CD8-positive, alpha-beta memory T cell (primary cell): ENCODE results near the gene TDRD9. TPM values are rescaled to one million over a fixed set of nuclear protein-coding genes. Genes with fewer than 3 reads are reported as not detected.

Source experiments
- CTCF ChIA-PET: fragments of 350-600 bp; sonication (Branson Sonifier 250); formaldehyde crosslinking; loops from one replicate; lab custom pipeline; 2021; ENCODE audit warnings: antibody characterized with exemption; lab: Charles Lee
- POLR2A ChIA-PET: fragments of 350-600 bp; sonication (Branson Sonifier 250); formaldehyde crosslinking; loops from one replicate; lab custom pipeline; 2021; ENCODE audit warnings: antibody characterized with exemption; lab: Charles Lee
- DNase-seq, 5 donors: peaks; one replicate each; pipeline versions ENCODE4 v3.0.0 to v3.0.0-alpha.2; 2020 to 2022; ENCODE audit warnings: mixed read lengths in 1 of 5
- H3K27ac ChIP-seq: one replicate; pipeline ENCODE4 v1.7.0; 2013; ENCODE audit warnings: low read depth, mild to moderate bottlenecking, low read length, moderate library complexity
- H3K27me3 ChIP-seq: 2 replicates; pipeline ENCODE4 v1.7.0; 2013; ENCODE audit warnings: low read length, mild to moderate bottlenecking; ENCODE audit not compliant: insufficient read depth, poor library complexity, severe bottlenecking
- H3K36me3 ChIP-seq: 2 replicates; pipeline ENCODE4 v1.7.0; 2013; ENCODE audit warnings: mild to moderate bottlenecking, low read length, moderate library complexity; ENCODE audit not compliant: insufficient read depth
- H3K4me1 ChIP-seq: 2 replicates; pipeline ENCODE4 v1.7.0; 2013; ENCODE audit warnings: mild to moderate bottlenecking, low read length, moderate library complexity; ENCODE audit not compliant: insufficient read depth
- H3K4me3 ChIP-seq: 2 replicates; pipeline ENCODE4 v1.7.0; 2013; ENCODE audit warnings: mild to moderate bottlenecking, low read length
- H3K9me3 ChIP-seq: 2 replicates; pipeline ENCODE4 v1.7.0; 2013; ENCODE audit warnings: mild to moderate bottlenecking, low read length
- H3K27ac Mint-ChIP-seq, 8 donors: one replicate each; pipeline ENCODE4 v1.8.0; 2020 to 2021; ENCODE audit warnings: mixed read lengths in 8 of 8, mild to moderate bottlenecking in 6 of 8, inconsistent platforms in 3 of 8, moderate library complexity in 3 of 8
- H3K27me3 Mint-ChIP-seq, 2 donors: one replicate each; pipeline ENCODE4 v1.8.0; 2020 to 2021; ENCODE audit warnings: mixed read lengths in 2 of 2, mild to moderate bottlenecking in 1 of 2, moderate library complexity in 1 of 2
- H3K36me3 Mint-ChIP-seq, 3 donors: one replicate each; pipeline ENCODE4 v1.8.0; 2020 to 2021; ENCODE audit warnings: mixed read lengths in 3 of 3, inconsistent platforms in 1 of 3, mild to moderate bottlenecking in 1 of 3
- H3K4me1 Mint-ChIP-seq, 3 donors: one replicate each; pipeline ENCODE4 v1.8.0; 2020 to 2021; ENCODE audit warnings: mixed read lengths in 3 of 3, inconsistent platforms in 1 of 3, mild to moderate bottlenecking in 1 of 3
- H3K4me3 Mint-ChIP-seq, 7 donors: one replicate each; pipeline ENCODE4 v1.8.0; 2020 to 2021; ENCODE audit warnings: mixed read lengths in 7 of 7, mild to moderate bottlenecking in 6 of 7, moderate library complexity in 4 of 7, inconsistent platforms in 2 of 7
- H3K9me3 Mint-ChIP-seq, 5 donors: one replicate each; pipeline ENCODE4 v1.8.0; 2020 to 2022; ENCODE audit warnings: mixed read lengths in 5 of 5, mild to moderate bottlenecking in 3 of 5, moderate library complexity in 2 of 5, inconsistent platforms in 1 of 5
- polyA plus RNA-seq: library from polyadenylated mRNA; unstranded; fragments of 300-500 nt; fragmentation: Illumina TruSeq; gene quantifications from one replicate; pipeline ENCODE4 v1.2.3, GENCODE V29; 2021
- total RNA-seq, 2 experiments: library from RNA; stranded (reverse); gene quantifications; one replicate each; pipeline ENCODE4 v1.2.3, GENCODE V29; 2021

Gene TDRD9
- total and polyA plus RNA-seq, 3 experiments from 2014 or later, result 0.44 to 1.3 (median 0.46) TPM

- H3K9me3 ChIP-seq, result no peaks in the 10 kb centered on the region
- H3K4me1 ChIP-seq, result no peaks in the 10 kb centered on the region
- no peaks in the 10 kb centered on the region for H3K36me3 ChIP-seq
- Mint-ChIP-seq H3K27ac (no peak overlapping the region), H3K4me3 (no peak overlapping the region), H3K9me3 (no peaks in the 10 kb centered on the region), H3K4me1 (peaks cover 3 to 6% (median 5%) of the 10 kb centered on the region in 3 donors), H3K36me3 (no peaks in the 10 kb centered on the region), H3K27me3 (peaks cover 0 to 3% of the 10 kb centered on the region in 2 donors)
- no peak overlapping the region for H3K4me3 ChIP-seq
- H3K27ac ChIP-seq, result no peak overlapping the region
- POLR2A ChIA-PET, result no interaction called here
- H3K27me3 ChIP-seq, result no peaks in the 10 kb centered on the region
- CTCF ChIA-PET, result interaction anchor here (1.1 kb wide), 1 partner anchor 11 kb away, joined by 3 read pairs; no protein-coding TSS in a partner anchor
- DNase-seq, result no peak
These were observed 30.9 kb upstream of the TDRD9 start for GRCh38 chr14:103897075-103897947.

GRCh38 chr14:103898204-103898603 is 30.1 kb upstream of the TDRD9 start:
- POLR2A ChIA-PET, result no interaction called here
- no peak overlapping the region for H3K4me3 Mint-ChIP-seq
- H3K27ac Mint-ChIP-seq, result peak overlapping the region in 1 of 8 donors; percentile 63

DNA sequence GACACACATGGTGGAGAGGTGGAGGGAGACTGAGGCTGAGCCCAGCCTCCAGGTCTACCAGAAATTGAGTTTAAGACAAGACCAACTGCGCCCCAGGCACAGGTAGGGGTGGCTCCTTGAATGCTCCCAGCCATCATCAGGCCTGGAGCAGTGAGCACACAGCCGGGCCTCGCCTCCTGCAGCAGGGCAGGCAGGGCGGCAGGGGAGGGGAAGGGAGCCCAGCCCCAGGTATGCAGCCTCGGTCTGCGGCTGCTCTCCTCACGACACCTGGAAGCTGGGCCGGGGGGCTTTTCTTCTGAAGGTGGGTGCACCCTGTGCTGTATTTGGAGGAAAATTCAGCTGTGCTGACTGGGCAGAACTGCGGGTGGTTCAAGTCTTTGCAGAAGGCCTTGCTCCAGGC is 29.5 kb upstream of the TDRD9 start:
- peaks cover 3 to 6% (median 5%) of the 10 kb centered on the region in 3 donors for H3K4me1 Mint-ChIP-seq
- no peak for DNase-seq
- H3K27me3 ChIP-seq, result no peaks in the 10 kb centered on the region
- POLR2A ChIA-PET, result no interaction called here
- H3K4me3 ChIP-seq, result no peak overlapping the region
- no peaks in the 10 kb centered on the region for H3K9me3 ChIP-seq
- H3K36me3 Mint-ChIP-seq, result peaks cover 0 to 3% (median 0%) of the 10 kb centered on the region in 3 donors
- no peaks in the 10 kb centered on the region for H3K4me1 ChIP-seq
- H3K4me3 Mint-ChIP-seq, result no peak overlapping the region
- no peaks in the 10 kb centered on the region for H3K36me3 ChIP-seq
- peaks cover 3% of the 10 kb centered on the region in 2 donors for H3K27me3 Mint-ChIP-seq
- no peaks in the 10 kb centered on the region for H3K9me3 Mint-ChIP-seq
- peak overlapping the region in 1 of 8 donors; percentile 63 for H3K27ac Mint-ChIP-seq
- CTCF ChIA-PET, result interaction anchor here (0.8 kb wide), 1 partner anchor 83 kb away, joined by 3 read pairs; no protein-coding TSS in a partner anchor
- H3K27ac ChIP-seq, result no peak overlapping the region

More at GRCh38 chr14:103898204-103898603, 30.1 kb upstream of the TDRD9 start:
- Mint-ChIP-seq H3K27me3 (peaks cover 0 to 3% of the 10 kb centered on the region in 2 donors), H3K36me3 (no peaks in the 10 kb centered on the region), H3K4me1 (peaks cover 3 to 6% (median 5%) of the 10 kb centered on the region in 3 donors), H3K9me3 (no peaks in the 10 kb centered on the region)
- Histone ChIP-seq H3K36me3 (no peaks in the 10 kb centered on the region), H3K4me3 (no peak overlapping the region), H3K9me3 (no peaks in the 10 kb centered on the region), H3K4me1 (no peaks in the 10 kb centered on the region), H3K27me3 (no peaks in the 10 kb centered on the region), H3K27ac (no peak overlapping the region)
- DNase-seq, result no peak
- CTCF ChIA-PET, result no interaction called here

GRCh38 chr14:103899316-103899715 is 28.9 kb upstream of the TDRD9 start:
- Mint-ChIP-seq H3K36me3 (peaks cover 0 to 3% (median 0%) of the 10 kb centered on the region in 3 donors), H3K4me3 (no peak overlapping the region), H3K27me3 (peaks cover 3 to 4% of the 10 kb centered on the region in 2 donors), H3K4me1 (peaks cover 3 to 6% (median 5%) of the 10 kb centered on the region in 3 donors), H3K27ac (no peak overlapping the region), H3K9me3 (no peaks in the 10 kb centered on the region)
- Histone ChIP-seq H3K4me3 (no peak overlapping the region), H3K36me3 (no peaks in the 10 kb centered on the region), H3K9me3 (no peaks in the 10 kb centered on the region), H3K27me3 (no peaks in the 10 kb centered on the region), H3K27ac (no peak overlapping the region), H3K4me1 (no peaks in the 10 kb centered on the region)
- POLR2A ChIA-PET, result no interaction called here
- no peak for DNase-seq
- CTCF ChIA-PET, result interaction anchor here (0.8 to 2.5 kb wide), 2 partner anchors 11 to 83 kb away, joined by 3 to 24 read pairs; no protein-coding TSS in a partner anchor

GRCh38 chr14:103899833-103900232 is 28.4 kb upstream of the TDRD9 start:
- H3K36me3 Mint-ChIP-seq, result peaks cover 0 to 3% (median 0%) of the 10 kb centered on the region in 3 donors
- peaks cover 3 to 6% of the 10 kb centered on the region in 2 donors for H3K27me3 Mint-ChIP-seq
- DNase-seq, result no peak
- no peaks in the 10 kb centered on the region for H3K27me3 ChIP-seq
- no peaks in the 10 kb centered on the region for H3K4me1 ChIP-seq
- H3K4me3 Mint-ChIP-seq, result no peak overlapping the region
- ChIA-PET POLR2A (no interaction called here), CTCF (interaction anchor here (0.6 to 2.5 kb wide), 10 partner anchors 10 to 718 kb away, joined by 3 to 24 read pairs (median 4); a partner anchor contains a TSS)
- H3K27ac Mint-ChIP-seq, result peak overlapping the region in 1 of 8 donors; percentile 50
- no peak overlapping the region for H3K4me3 ChIP-seq
- no peaks in the 10 kb centered on the region for H3K36me3 ChIP-seq
- no peak overlapping the region for H3K27ac ChIP-seq
- no peaks in the 10 kb centered on the region for H3K9me3 Mint-ChIP-seq
- no peaks in the 10 kb centered on the region for H3K9me3 ChIP-seq
- H3K4me1 Mint-ChIP-seq, result peaks cover 3 to 6% (median 5%) of the 10 kb centered on the region in 3 donors

DNA sequence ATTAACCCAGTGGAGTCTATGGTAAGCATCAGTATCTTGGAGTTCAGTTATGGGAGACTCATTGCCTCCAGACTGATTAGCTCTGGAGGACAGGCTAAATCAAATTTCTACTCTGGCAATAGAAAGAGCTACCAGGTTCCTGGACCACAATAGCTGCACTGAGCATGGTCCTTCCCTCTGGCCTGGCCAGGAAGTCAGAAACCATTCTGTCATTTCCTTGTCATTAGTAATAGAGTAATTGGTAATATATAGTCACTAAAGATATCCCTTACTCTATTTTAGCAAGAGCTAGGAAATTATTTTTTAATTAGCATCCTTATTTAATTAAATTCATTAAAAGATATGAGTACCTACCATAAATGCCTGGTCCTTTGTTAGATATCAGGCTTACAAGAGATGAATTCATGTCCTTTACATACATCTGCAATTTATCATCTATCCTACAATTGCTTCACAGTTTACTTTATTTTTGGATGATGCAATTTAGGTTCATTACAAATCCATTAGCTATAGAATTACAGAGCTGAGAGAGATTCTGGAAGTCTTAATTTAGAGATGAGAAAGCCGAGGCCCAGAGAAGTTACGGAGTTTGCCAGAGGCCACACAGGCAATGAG is 23.7 kb upstream of the TDRD9 start:
- H3K4me3 Mint-ChIP-seq, result no peak overlapping the region
- peaks cover 0 to 3% (median 0%) of the 10 kb centered on the region in 3 donors for H3K36me3 Mint-ChIP-seq
- POLR2A ChIA-PET, result no interaction called here

DNA sequence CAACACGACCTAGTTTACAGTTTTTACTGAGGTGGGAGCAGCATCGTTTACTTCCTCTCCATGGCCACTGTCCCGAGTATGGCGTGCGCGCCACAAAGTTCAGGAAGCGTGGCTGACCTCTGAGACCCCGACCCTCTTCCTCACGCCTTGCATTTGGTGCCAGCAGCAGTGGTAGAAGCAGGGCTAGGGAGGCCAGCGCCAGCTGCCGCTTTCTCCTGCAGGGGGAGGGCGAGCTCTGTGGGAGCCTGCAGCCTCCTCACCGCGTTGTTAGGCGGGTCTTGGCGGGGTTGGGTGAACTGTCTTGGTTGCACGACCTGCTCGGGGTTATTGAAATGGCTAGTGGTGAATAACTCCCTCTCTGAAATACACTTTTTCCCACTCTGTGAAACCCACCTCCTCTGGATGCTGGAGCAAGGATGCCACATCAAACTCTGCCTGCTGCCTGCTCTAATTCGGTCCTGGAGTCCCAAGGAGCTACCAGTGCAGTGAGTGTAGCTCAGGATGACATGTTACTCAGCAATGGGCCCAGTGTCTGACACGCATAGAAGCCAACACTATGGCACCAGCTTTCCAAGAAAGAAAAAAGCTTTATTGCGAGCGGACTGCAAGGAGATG is 22.3 kb upstream of the TDRD9 start:
- Mint-ChIP-seq H3K36me3 (peaks cover 0 to 5% (median 4%) of the 10 kb centered on the region in 3 donors), H3K4me1 (peaks cover 20 to 29% (median 26%) of the 10 kb centered on the region in 3 donors), H3K27me3 (peaks cover 0 to 6% of the 10 kb centered on the region in 2 donors), H3K9me3 (no peaks in the 10 kb centered on the region), H3K27ac (peak overlapping the region in 2 of 8 donors; percentile 22 to 72), H3K4me3 (no peak overlapping the region)
- CTCF ChIA-PET, result interaction anchor here (1.3 to 1.5 kb wide), 4 partner anchors 16 to 101 kb away, joined by 4 to 5 read pairs (median 4); a partner anchor contains a TSS
- Histone ChIP-seq H3K36me3 (no peaks in the 10 kb centered on the region), H3K27me3 (no peaks in the 10 kb centered on the region), H3K9me3 (no peaks in the 10 kb centered on the region), H3K27ac (no peak overlapping the region), H3K4me1 (peaks cover 22% of the 10 kb centered on the region), H3K4me3 (no peak overlapping the region)
- peak in 1 of 5 donors; percentile 34 for DNase-seq
- POLR2A ChIA-PET, result no interaction called here

More for the DNA sequence above, 23.7 kb upstream of the TDRD9 start:
- Histone ChIP-seq H3K36me3 (no peaks in the 10 kb centered on the region), H3K9me3 (no peaks in the 10 kb centered on the region), H3K4me1 (peaks cover 11% of the 10 kb centered on the region), H3K27me3 (no peaks in the 10 kb centered on the region), H3K4me3 (no peak overlapping the region), H3K27ac (no peak overlapping the region)
- DNase-seq, result no peak
- CTCF ChIA-PET, result interaction anchor here (1.4 to 1.7 kb wide), 3 partner anchors 17 to 96 kb away, joined by 3 to 12 read pairs (median 4); no protein-coding TSS in a partner anchor
- Mint-ChIP-seq H3K27me3 (peaks cover 3 to 6% of the 10 kb centered on the region in 2 donors), H3K9me3 (no peaks in the 10 kb centered on the region), H3K4me1 (peaks cover 12 to 23% (median 18%) of the 10 kb centered on the region in 3 donors), H3K27ac (peak overlapping the region in 2 of 8 donors; percentile 33 to 61)
